Measurements from ENCODE around the gene PCCA. TPM values are rescaled to one million over a fixed set of nuclear protein-coding genes. Genes with fewer than 3 reads are reported as not detected.

The PCCA gene
- polyA plus RNA-seq, 4 donors, result 3.0 to 24.7 (median 14.8) TPM

- WGBS, 3 donors, result 81 to 93% (median 89%) methylated on average over 7 of the region's 7 CpGs
- H3K4me1 ChIP-seq (ENCODE audit: control insufficient read depth in 3 of 3, insufficient read depth in 2 of 3, low read depth in 1 of 3, low read length in 2 of 3), result peaks cover 0 to 5% (median 2%) of the 10 kb centered on the region in 3 donors
- H3K4me3 ChIP-seq (ENCODE audit: low read depth in 1 of 3, low read length in 3 of 3), result no peak overlapping the region
- H3K27me3 ChIP-seq (ENCODE audit: control insufficient read depth in 3 of 3, insufficient read depth in 3 of 3, low read length in 3 of 3), result no peaks in the 10 kb centered on the region
- no peak overlapping the region for H3K27ac ChIP-seq (ENCODE audit: low read depth in 1 of 3, low read length in 2 of 3)
- FAIRE-seq (no peak), DNase-seq (no peak)
- no peaks in the 10 kb centered on the region for H3K36me3 ChIP-seq (ENCODE audit: control insufficient read depth in 3 of 3, insufficient read depth in 2 of 3, low read depth in 1 of 3, low read length in 3 of 3)
- no peaks in the 10 kb centered on the region for H3K9me3 ChIP-seq (ENCODE audit: control insufficient read depth in 2 of 2, insufficient read depth in 1 of 2, low read depth in 1 of 2, low read length in 1 of 2)
Measured at GRCh38 chr13:100511466-100511865, 422.6 kb downstream of the PCCA start.

- no peaks in the 10 kb centered on the region for H3K36me3 ChIP-seq (ENCODE audit: control insufficient read depth in 3 of 3, insufficient read depth in 2 of 3, low read depth in 1 of 3, low read length in 3 of 3)
- no peaks in the 10 kb centered on the region for H3K27me3 ChIP-seq (ENCODE audit: control insufficient read depth in 3 of 3, insufficient read depth in 3 of 3, low read length in 3 of 3)
- peaks cover under 1 to 10% (median 2%) of the 10 kb centered on the region in 3 donors for H3K4me1 ChIP-seq (ENCODE audit: control insufficient read depth in 3 of 3, insufficient read depth in 2 of 3, low read depth in 1 of 3, low read length in 2 of 3)
- FAIRE-seq (no peak), DNase-seq (no peak)
- no peak overlapping the region for H3K27ac ChIP-seq (ENCODE audit: low read depth in 1 of 3, low read length in 2 of 3)
- no peak overlapping the region for H3K4me3 ChIP-seq (ENCODE audit: low read depth in 1 of 3, low read length in 3 of 3)
- WGBS, 3 donors, result 89 to 91% (median 89%) methylated on average over 9 of the region's 9 CpGs
- H3K9me3 ChIP-seq (ENCODE audit: control insufficient read depth in 2 of 2, insufficient read depth in 1 of 2, low read depth in 1 of 2, low read length in 1 of 2), result no peaks in the 10 kb centered on the region
Measured at GRCh38 chr13:100512422-100512821, 423.5 kb downstream of the PCCA start.

- no peaks in the 10 kb centered on the region for H3K27me3 ChIP-seq (ENCODE audit: control insufficient read depth in 3 of 3, insufficient read depth in 3 of 3, low read length in 3 of 3)
- H3K4me3 ChIP-seq (ENCODE audit: low read depth in 1 of 3, low read length in 3 of 3), result no peak overlapping the region
- no peak for DNase-seq
- no peaks in the 10 kb centered on the region for H3K9me3 ChIP-seq (ENCODE audit: control insufficient read depth in 2 of 2, insufficient read depth in 1 of 2, low read depth in 1 of 2, low read length in 1 of 2)
- H3K4me1 ChIP-seq (ENCODE audit: control insufficient read depth in 3 of 3, insufficient read depth in 2 of 3, low read depth in 1 of 3, low read length in 2 of 3), result peaks cover 5 to 18% (median 5%) of the 10 kb centered on the region in 3 donors
- WGBS, 3 donors, result 69 to 78% (median 75%) methylated on average over 3 of the region's 3 CpGs
- no peaks in the 10 kb centered on the region for H3K36me3 ChIP-seq (ENCODE audit: control insufficient read depth in 3 of 3, insufficient read depth in 2 of 3, low read depth in 1 of 3, low read length in 3 of 3)
- FAIRE-seq, result no peak
- H3K27ac ChIP-seq (ENCODE audit: low read depth in 1 of 3, low read length in 2 of 3), result no peak overlapping the region
Measured at GRCh38 chr13:100513171-100513570, 424.3 kb downstream of the PCCA start.

GRCh38 chr13:100513987-100514670, 425.2 kb downstream of the PCCA start:
- Histone ChIP-seq H3K27ac (ENCODE audit: low read depth in 1 of 3, low read length in 2 of 3) (no peak overlapping the region), H3K4me3 (ENCODE audit: low read depth in 1 of 3, low read length in 3 of 3) (no peak overlapping the region), H3K4me1 (ENCODE audit: control insufficient read depth in 3 of 3, insufficient read depth in 2 of 3, low read depth in 1 of 3, low read length in 2 of 3) (peaks cover 5 to 20% (median 5%) of the 10 kb centered on the region in 3 donors), H3K27me3 (ENCODE audit: control insufficient read depth in 3 of 3, insufficient read depth in 3 of 3, low read length in 3 of 3) (no peaks in the 10 kb centered on the region), H3K36me3 (ENCODE audit: control insufficient read depth in 3 of 3, insufficient read depth in 2 of 3, low read depth in 1 of 3, low read length in 3 of 3) (no peaks in the 10 kb centered on the region), H3K9me3 (ENCODE audit: control insufficient read depth in 2 of 2, insufficient read depth in 1 of 2, low read depth in 1 of 2, low read length in 1 of 2) (no peaks in the 10 kb centered on the region)
- no peak for DNase-seq
- no peak for FAIRE-seq
- WGBS, 3 donors, result 66 to 80% (median 76%) methylated on average over 8 of the region's 8 CpGs

GRCh38 chr13:100514788-100515409, 426.0 kb downstream of the PCCA start:
- Histone ChIP-seq H3K9me3 (ENCODE audit: control insufficient read depth in 2 of 2, insufficient read depth in 1 of 2, low read depth in 1 of 2, low read length in 1 of 2) (no peaks in the 10 kb centered on the region), H3K27ac (ENCODE audit: low read depth in 1 of 3, low read length in 2 of 3) (no peak overlapping the region), H3K27me3 (ENCODE audit: control insufficient read depth in 3 of 3, insufficient read depth in 3 of 3, low read length in 3 of 3) (no peaks in the 10 kb centered on the region), H3K36me3 (ENCODE audit: control insufficient read depth in 3 of 3, insufficient read depth in 2 of 3, low read depth in 1 of 3, low read length in 3 of 3) (peaks cover 0 to 4% (median 0%) of the 10 kb centered on the region in 3 donors), H3K4me1 (ENCODE audit: control insufficient read depth in 3 of 3, insufficient read depth in 2 of 3, low read depth in 1 of 3, low read length in 2 of 3) (peaks cover 5 to 20% (median 5%) of the 10 kb centered on the region in 3 donors), H3K4me3 (ENCODE audit: low read depth in 1 of 3, low read length in 3 of 3) (no peak overlapping the region)
- peak; percentile 74 to 82 for DNase-seq
- WGBS, 3 donors, result 1 to 3% (median 2%) methylated on average over 5 of the region's 5 CpGs
- peak; percentile 55 for FAIRE-seq

GRCh38 chr13:100515410-100515800, 426.5 kb downstream of the PCCA start:
- no peak for FAIRE-seq

GRCh38 chr13:100517135-100517534, 428.2 kb downstream of the PCCA start:
- 11 to 63% (median 27%) methylated on average over 9 of the region's 9 CpGs for WGBS, 3 donors
- peak overlapping the region; percentile 36 to 74 (median 74) for H3K27ac ChIP-seq (ENCODE audit: low read depth in 1 of 3, low read length in 2 of 3)
- no peak for FAIRE-seq

More at GRCh38 chr13:100515410-100515800, 426.5 kb downstream of the PCCA start:
- 80 to 86% (median 82%) methylated on average over 20 of the region's 20 CpGs for WGBS, 3 donors
- peaks cover 5 to 20% (median 5%) of the 10 kb centered on the region in 3 donors for H3K4me1 ChIP-seq (ENCODE audit: control insufficient read depth in 3 of 3, insufficient read depth in 2 of 3, low read depth in 1 of 3, low read length in 2 of 3)
- H3K36me3 ChIP-seq (ENCODE audit: control insufficient read depth in 3 of 3, insufficient read depth in 2 of 3, low read depth in 1 of 3, low read length in 3 of 3), result peaks cover 0 to 4% (median 0%) of the 10 kb centered on the region in 3 donors
- H3K27me3 ChIP-seq (ENCODE audit: control insufficient read depth in 3 of 3, insufficient read depth in 3 of 3, low read length in 3 of 3), result no peaks in the 10 kb centered on the region
- H3K4me3 ChIP-seq (ENCODE audit: low read depth in 1 of 3, low read length in 3 of 3), result no peak overlapping the region
- DNase-seq, result no peak
- no peaks in the 10 kb centered on the region for H3K9me3 ChIP-seq (ENCODE audit: control insufficient read depth in 2 of 2, insufficient read depth in 1 of 2, low read depth in 1 of 2, low read length in 1 of 2)
- H3K27ac ChIP-seq (ENCODE audit: low read depth in 1 of 3, low read length in 2 of 3), result no peak overlapping the region

GRCh38 chr13:100517728-100518127, 428.8 kb downstream of the PCCA start:
- FAIRE-seq (no peak), DNase-seq (peak in 1 of 2 donors; percentile 20)
- Histone ChIP-seq H3K36me3 (ENCODE audit: control insufficient read depth in 3 of 3, insufficient read depth in 2 of 3, low read depth in 1 of 3, low read length in 3 of 3) (peaks cover 0 to 4% (median 0%) of the 10 kb centered on the region in 3 donors), H3K27me3 (ENCODE audit: control insufficient read depth in 3 of 3, insufficient read depth in 3 of 3, low read length in 3 of 3) (no peaks in the 10 kb centered on the region), H3K9me3 (ENCODE audit: control insufficient read depth in 2 of 2, insufficient read depth in 1 of 2, low read depth in 1 of 2, low read length in 1 of 2) (no peaks in the 10 kb centered on the region), H3K27ac (ENCODE audit: low read depth in 1 of 3, low read length in 2 of 3) (peak overlapping the region in 1 of 3 donors; percentile 74), H3K4me1 (ENCODE audit: control insufficient read depth in 3 of 3, insufficient read depth in 2 of 3, low read depth in 1 of 3, low read length in 2 of 3) (peaks cover 5 to 20% (median 5%) of the 10 kb centered on the region in 3 donors), H3K4me3 (ENCODE audit: low read depth in 1 of 3, low read length in 3 of 3) (no peak overlapping the region)
- WGBS, 3 donors, result 55 to 72% (median 64%) methylated on average over 13 of the region's 13 CpGs

More at GRCh38 chr13:100517135-100517534, 428.2 kb downstream of the PCCA start:
- H3K36me3 ChIP-seq (ENCODE audit: control insufficient read depth in 3 of 3, insufficient read depth in 2 of 3, low read depth in 1 of 3, low read length in 3 of 3), result peaks cover 0 to 4% (median 0%) of the 10 kb centered on the region in 3 donors
- peak; percentile 88 to 89 for DNase-seq
- H3K4me3 ChIP-seq (ENCODE audit: low read depth in 1 of 3, low read length in 3 of 3), result no peak overlapping the region
- no peaks in the 10 kb centered on the region for H3K27me3 ChIP-seq (ENCODE audit: control insufficient read depth in 3 of 3, insufficient read depth in 3 of 3, low read length in 3 of 3)
- H3K4me1 ChIP-seq (ENCODE audit: control insufficient read depth in 3 of 3, insufficient read depth in 2 of 3, low read depth in 1 of 3, low read length in 2 of 3), result peaks cover 5 to 20% (median 5%) of the 10 kb centered on the region in 3 donors
- H3K9me3 ChIP-seq (ENCODE audit: control insufficient read depth in 2 of 2, insufficient read depth in 1 of 2, low read depth in 1 of 2, low read length in 1 of 2), result no peaks in the 10 kb centered on the region

Data from small intestine (tissue), 7 donors.